ENCODE data around the gene CDC37L1.

- no peak for TF ChIP-seq CTCF (IDR thresholded peaks at IDR 0.05)
- TF ChIP-seq POLR2A (IDR thresholded peaks at IDR 0.05) = no peak
These were observed 6.7 kb downstream of the CDC37L1 start for GRCh38 chr9:4686112-4686511.
